GM12878 (cell line): ENCODE measurements around the gene ZFP36. TPM values are rescaled to one million over a fixed set of nuclear protein-coding genes. Genes with fewer than 3 reads are reported as not detected.
A peak's percentile ranks its signal among the peaks of the same experiment; 100 is the strongest.

Experiments
- BRCA1 ChIP-seq: IDR thresholded peaks from 2 replicates; pipeline ENCODE4 v1.6.1; 2011; ENCODE audit warnings: low read depth, low read length, improper control_type of control experiment
- CBFB ChIP-seq: IDR thresholded peaks from 2 replicates; pipeline ENCODE4 v1.6.1; 2016; ENCODE audit warnings: antibody characterized with exemption, low read depth
- CREB1 ChIP-seq: IDR thresholded peaks from 2 replicates; pipeline ENCODE4 v1.6.1; 2012; ENCODE audit warnings: low read depth, mild to moderate bottlenecking, inconsistent platforms
- CREM ChIP-seq: IDR thresholded peaks from 2 replicates; pipeline ENCODE4 v1.6.1; 2014; ENCODE audit warnings: antibody characterized with exemption, low read depth
- FOS ChIP-seq: IDR thresholded peaks from 3 replicates; pipeline ENCODE4 v1.6.1; 2011; ENCODE audit warnings: borderline replicate concordance; ENCODE audit not compliant: insufficient read length; ENCODE audit errors: extremely low read depth
- GATAD2B ChIP-seq: fragments of 450-650 bp; conservative IDR thresholded peaks from 2 replicates; pipeline ENCODE4 v1.6.1; 2017; ENCODE audit warnings: low read depth, mild to moderate bottlenecking, moderate library complexity
- IKZF1 ChIP-seq: fragments of 450-650 bp; conservative IDR thresholded peaks from 2 replicates; pipeline ENCODE4 v1.6.1; 2017; ENCODE audit warnings: antibody characterized with exemption, mild to moderate bottlenecking
- IRF3 ChIP-seq: fragments of 450-650 bp; IDR thresholded peaks from 2 replicates; pipeline ENCODE4 v1.6.1; 2014; ENCODE audit warnings: mild to moderate bottlenecking
- JUND ChIP-seq: IDR thresholded peaks from 2 replicates; pipeline ENCODE4 v1.6.1; 2012; ENCODE audit warnings: low read depth, mild to moderate bottlenecking, low read length, improper control_type of control experiment, moderate library complexity
- KLF5 ChIP-seq: fragments of 450-650 bp; IDR thresholded peaks from 2 replicates; pipeline ENCODE4 v1.6.1; 2014; ENCODE audit warnings: mild to moderate bottlenecking; ENCODE audit not compliant: partially characterized antibody
- MYB ChIP-seq: fragments of 150-350 bp; IDR thresholded peaks from 2 replicates; pipeline ENCODE4 v1.6.1; 2014; ENCODE audit warnings: mild to moderate bottlenecking, low read depth, low read length, borderline replicate concordance
- MYC ChIP-seq: IDR thresholded peaks from 2 replicates; pipeline ENCODE4 v1.6.1; 2011; ENCODE audit warnings: mild to moderate bottlenecking, low read length, moderate library complexity, inconsistent platforms; ENCODE audit not compliant: insufficient read depth, insufficient replicate concordance, insufficient read length, severe bottlenecking
- NFIC ChIP-seq: IDR thresholded peaks from 2 replicates; pipeline ENCODE4 v1.6.1; 2012; ENCODE audit warnings: low read depth, mild to moderate bottlenecking, inconsistent platforms, low read length, moderate library complexity
- NR2C2 ChIP-seq: IDR thresholded peaks from 2 replicates; pipeline ENCODE4 v1.6.1; 2011; ENCODE audit warnings: borderline replicate concordance, low read depth; ENCODE audit not compliant: control insufficient read depth, insufficient read length
- NR2F1 ChIP-seq: fragments of 450-650 bp; conservative IDR thresholded peaks from 2 replicates; pipeline ENCODE4 v1.6.1; 2017; ENCODE audit warnings: mild to moderate bottlenecking
- RAD21 ChIP-seq: IDR thresholded peaks from 2 replicates; pipeline ENCODE4 v1.6.1; 2011; ENCODE audit warnings: mild to moderate bottlenecking, low read depth, low read length, moderate library complexity; ENCODE audit not compliant: insufficient read depth
- SMC3 ChIP-seq: IDR thresholded peaks from 2 replicates; pipeline ENCODE4 v1.6.1; 2011; ENCODE audit warnings: low read length, improper control_type of control experiment, borderline replicate concordance
- SP1 ChIP-seq: IDR thresholded peaks from one replicate; pipeline ENCODE4 v1.6.1; 2011; ENCODE audit warnings: low read depth, low read length
- SREBF1 ChIP-seq: IDR thresholded peaks from 2 replicates; pipeline ENCODE4 v1.6.1; 2012; ENCODE audit warnings: mild to moderate bottlenecking, low read length
- SRF ChIP-seq, 2 experiments: IDR thresholded peaks; 2 replicates each; pipeline ENCODE4 v1.6.1; 2011; ENCODE audit warnings: low read depth in 2 of 2, low read length in 2 of 2, mild to moderate bottlenecking in 1 of 2, moderate library complexity in 1 of 2
- SUPT20H ChIP-seq: IDR thresholded peaks from 2 replicates; pipeline ENCODE4 v1.6.1; 2011; ENCODE audit warnings: low read depth, mild to moderate bottlenecking, low read length, moderate library complexity, borderline replicate concordance; ENCODE audit not compliant: control insufficient read depth
- YY1 ChIP-seq: IDR thresholded peaks from 2 replicates; pipeline ENCODE4 v1.6.1; 2011; ENCODE audit warnings: low read depth, mild to moderate bottlenecking, low read length
- ZNF24 ChIP-seq: fragments of 450-650 bp; IDR thresholded peaks from 2 replicates; pipeline ENCODE4 v1.6.1; 2017; ENCODE audit warnings: antibody characterized with exemption, mild to moderate bottlenecking
- ZNF274 ChIP-seq: IDR thresholded peaks from one replicate; pipeline ENCODE4 v1.8.0; 2011; ENCODE audit not compliant: insufficient read length, insufficient read depth
- polyA plus RNA-seq, 11 experiments: library from polyadenylated mRNA; depleted of rRNA in 4 of 11; unstranded in 6 of 11; stranded (reverse) in 5 of 11; fragments of >200 nt; fragmentation: Nextera tagmentation in 4 of 11; fragmentation: Illumina TruSeq in 1 of 11; extraction: Ambion mirVana in 4 of 11; extraction: Trizol in 1 of 11; gene quantifications; 1 replicate in 1 of 11; 2 replicates in 10 of 11; pipeline versions ENCODE4 v1.2.1 to v1.2.3, GENCODE V29; 2011 to 2016; ENCODE audit warnings: inconsistent platforms in 2 of 11, missing spikeins in 2 of 11, low read depth in 1 of 11
- total RNA-seq, 4 experiments: library from RNA; depleted of rRNA in 3 of 4; stranded (reverse); fragments of >200 nt in 3 of 4; fragmentation: Illumina TruSeq in 1 of 4; extraction: Trizol in 1 of 4; gene quantifications; 2 replicates each; pipeline versions ENCODE4 v1.2.1 to v1.2.3, GENCODE V29; 2013 to 2021
- TF ChIP-seq, protein P1 (sequence below): fragments of 450-650 bp; IDR thresholded peaks from 2 replicates; pipeline ENCODE4 v1.6.1; 2017; ENCODE audit warnings: borderline replicate concordance
- TF ChIP-seq, protein P2 (sequence below): IDR thresholded peaks from 2 replicates; pipeline ENCODE4 v1.6.1; 2012; ENCODE audit warnings: low read depth, low read length, improper control_type of control experiment
- TF ChIP-seq, protein P3 (sequence below): IDR thresholded peaks from 2 replicates; pipeline ENCODE4 v1.6.1; 2011; ENCODE audit warnings: mild to moderate bottlenecking, low read depth, low read length, moderate library complexity; ENCODE audit not compliant: insufficient replicate concordance

Gene ZFP36
- total and polyA plus RNA-seq, 10 of the 15 experiments (the other 5 are each of a cell fraction or from before 2014, with no cell fraction given): 5.3 to 55.0 (median 18.1) TPM

DNA sequence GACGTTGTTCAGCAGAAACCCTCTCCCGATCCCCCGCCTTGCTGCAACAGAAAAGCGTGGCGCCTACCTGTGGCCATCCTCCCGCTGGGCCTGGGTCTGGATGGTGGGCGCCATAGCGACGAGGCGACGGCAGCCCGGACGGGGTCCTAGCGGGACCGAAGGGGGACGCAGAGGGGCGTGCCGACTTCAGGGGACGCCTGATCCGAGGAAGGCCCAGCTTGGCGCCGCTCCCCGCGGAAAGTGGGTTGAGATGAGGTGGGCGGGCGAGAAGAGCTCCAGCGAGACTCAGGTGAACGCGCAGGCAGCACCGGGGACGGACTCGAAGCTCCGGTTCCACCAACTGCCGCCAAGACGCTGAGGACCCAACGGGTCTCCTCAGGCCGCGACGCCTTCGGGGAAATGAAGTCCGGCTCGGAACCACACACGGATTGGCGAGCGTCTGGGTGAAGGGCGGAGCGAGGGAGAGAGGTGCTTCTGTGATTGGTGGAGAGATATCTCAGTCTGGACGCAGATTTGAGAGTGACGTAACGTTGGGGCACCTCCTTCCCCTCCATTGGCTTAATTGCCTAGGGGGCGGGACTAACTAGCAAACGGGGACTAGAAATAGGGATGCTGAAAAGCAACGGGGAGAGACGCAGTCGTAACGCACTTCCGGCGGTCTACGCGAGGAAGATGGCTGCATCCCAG lies 15.8 kb upstream of the ZFP36 start, which contains the start of the genes MED29 and PAF1 (continued):
- TF ChIP-seq, protein P1, sequence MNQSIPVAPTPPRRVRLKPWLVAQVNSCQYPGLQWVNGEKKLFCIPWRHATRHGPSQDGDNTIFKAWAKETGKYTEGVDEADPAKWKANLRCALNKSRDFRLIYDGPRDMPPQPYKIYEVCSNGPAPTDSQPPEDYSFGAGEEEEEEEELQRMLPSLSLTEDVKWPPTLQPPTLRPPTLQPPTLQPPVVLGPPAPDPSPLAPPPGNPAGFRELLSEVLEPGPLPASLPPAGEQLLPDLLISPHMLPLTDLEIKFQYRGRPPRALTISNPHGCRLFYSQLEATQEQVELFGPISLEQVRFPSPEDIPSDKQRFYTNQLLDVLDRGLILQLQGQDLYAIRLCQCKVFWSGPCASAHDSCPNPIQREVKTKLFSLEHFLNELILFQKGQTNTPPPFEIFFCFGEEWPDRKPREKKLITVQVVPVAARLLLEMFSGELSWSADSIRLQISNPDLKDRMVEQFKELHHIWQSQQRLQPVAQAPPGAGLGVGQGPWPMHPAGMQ: peak; percentile 95
- TF ChIP-seq SMC3 (no peak), SRF (IDR thresholded peaks at IDR 0.05; ENCODE audit: low read depth in 2 of 2, low read length in 2 of 2) (no peak), SUPT20H (no peak), YY1 (peak; percentile 96), GATAD2B (peak; percentile 91), CBFB (peak; percentile 68; the same call in 1 of the 2 replicates), FOS (peak; percentile 75), ZNF24 (no peak), CREB1 (peak; percentile 95), NR2F1 (peak; percentile 61; the same call in 1 of the 2 replicates), IRF3 (peak; percentile 86), MYB (peak; percentile 96), NR2C2 (no peak), SREBF1 (no peak; the same call in 1 of the 2 replicates), ZNF274 (no peak), JUND (peak; percentile 29; the same call in 1 of the 2 replicates), CREM (peak; percentile 84; the same call in 1 of the 2 replicates), IKZF1 (peak; percentile 93), BRCA1 (no peak), MYC (peak; percentile 95), KLF5 (peak; percentile 85), RAD21 (no peak), SP1 (peak; percentile 97), NFIC (no peak)
- TF ChIP-seq, protein P2, sequence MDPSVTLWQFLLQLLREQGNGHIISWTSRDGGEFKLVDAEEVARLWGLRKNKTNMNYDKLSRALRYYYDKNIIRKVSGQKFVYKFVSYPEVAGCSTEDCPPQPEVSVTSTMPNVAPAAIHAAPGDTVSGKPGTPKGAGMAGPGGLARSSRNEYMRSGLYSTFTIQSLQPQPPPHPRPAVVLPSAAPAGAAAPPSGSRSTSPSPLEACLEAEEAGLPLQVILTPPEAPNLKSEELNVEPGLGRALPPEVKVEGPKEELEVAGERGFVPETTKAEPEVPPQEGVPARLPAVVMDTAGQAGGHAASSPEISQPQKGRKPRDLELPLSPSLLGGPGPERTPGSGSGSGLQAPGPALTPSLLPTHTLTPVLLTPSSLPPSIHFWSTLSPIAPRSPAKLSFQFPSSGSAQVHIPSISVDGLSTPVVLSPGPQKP: peak; percentile 90; the same call in 1 of the 2 replicates
- TF ChIP-seq, protein P3, sequence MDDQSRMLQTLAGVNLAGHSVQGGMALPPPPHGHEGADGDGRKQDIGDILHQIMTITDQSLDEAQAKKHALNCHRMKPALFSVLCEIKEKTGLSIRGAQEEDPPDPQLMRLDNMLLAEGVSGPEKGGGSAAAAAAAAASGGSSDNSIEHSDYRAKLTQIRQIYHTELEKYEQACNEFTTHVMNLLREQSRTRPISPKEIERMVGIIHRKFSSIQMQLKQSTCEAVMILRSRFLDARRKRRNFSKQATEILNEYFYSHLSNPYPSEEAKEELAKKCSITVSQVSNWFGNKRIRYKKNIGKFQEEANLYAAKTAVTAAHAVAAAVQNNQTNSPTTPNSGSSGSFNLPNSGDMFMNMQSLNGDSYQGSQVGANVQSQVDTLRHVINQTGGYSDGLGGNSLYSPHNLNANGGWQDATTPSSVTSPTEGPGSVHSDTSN: peak; percentile 94
